Transverse colon (tissue), 4 donors: ENCODE data around the gene SOX10. TPM values are rescaled to one million over a fixed set of nuclear protein-coding genes. Genes with fewer than 3 reads are reported as not detected.

Experiments used
- DNase-seq: peaks from one replicate; pipeline ENCODE4 v3.0.0-alpha.2; 2019
- H3K27ac ChIP-seq, 4 donors: fragments of 200-600 bp; sonication (generic); 2 replicates each; pipeline ENCODE4 v1.5.1; 2016 to 2018; ENCODE audit warnings: inconsistent platforms in 4 of 4
- H3K27me3 ChIP-seq: fragments of 200-600 bp; sonication (generic); 2 replicates; pipeline ENCODE4 v1.5.1; 2017; ENCODE audit warnings: inconsistent platforms
- H3K36me3 ChIP-seq, 4 donors: fragments of 200-600 bp; sonication (generic); 2 replicates each; pipeline ENCODE4 v1.5.1; 2017 to 2019; ENCODE audit warnings: inconsistent platforms in 4 of 4
- H3K4me1 ChIP-seq, 4 donors: fragments of 200-600 bp; sonication (generic); 2 replicates each; pipeline ENCODE4 v1.5.1; 2017 to 2020; ENCODE audit warnings: inconsistent platforms in 4 of 4
- H3K4me3 ChIP-seq, 4 donors: fragments of 200-600 bp; sonication (generic); 1 replicate in 1 of 4; 2 replicates in 3 of 4; pipeline versions ENCODE4 v1.5.1 to v1.6.1; 2017 to 2019; ENCODE audit warnings: inconsistent platforms in 4 of 4
- H3K9me3 ChIP-seq, 2 donors: fragments of 200-600 bp; sonication (generic); 2 replicates each; pipeline ENCODE4 v1.5.1; 2017 to 2019; ENCODE audit warnings: inconsistent platforms in 2 of 2
- CTCF ChIP-seq, 5 experiments: fragments of 200-600 bp in 3 of 5; fragments of 450-650 bp in 2 of 5; sonication (generic) in 3 of 5; IDR thresholded peaks; 1 replicate in 2 of 5; 2 replicates in 3 of 5; pipeline ENCODE4 v1.5.1; 2016 to 2017; ENCODE audit warnings: antibody characterized with exemption in 5 of 5, inconsistent platforms in 3 of 5, mild to moderate bottlenecking in 2 of 5, moderate library complexity in 1 of 5
- EP300 ChIP-seq: sonication (generic); formaldehyde crosslinking; IDR thresholded peaks from one replicate; pipeline ENCODE4 v1.6.1; 2017; ENCODE audit warnings: antibody characterized with exemption, low read depth
- POLR2A ChIP-seq: fragments of 450-650 bp; IDR thresholded peaks from one replicate; pipeline ENCODE4 v1.6.1; 2016; ENCODE audit warnings: antibody characterized with exemption, mild to moderate bottlenecking, moderate library complexity
- POLR2AphosphoS5 ChIP-seq, 3 donors: sonication (generic); formaldehyde crosslinking; IDR thresholded peaks; one replicate each; pipeline ENCODE4 v1.6.1; 2016; ENCODE audit warnings: antibody characterized with exemption in 3 of 3
- WGBS, 2 donors: methylation state at CpG; one replicate each; pipeline ENCODE4 v1.1.5; 2018; ENCODE audit warnings: low coverage in 1 of 2; 5-methylcytosine and 5-hydroxymethylcytosine counted together
- in situ Hi-C, 4 donors: fragments of 200-750 bp; cut with MboI; loops; one replicate each; pipeline versions ENCODE4 v1.15.0 to v1.15.1; 2017; ENCODE audit warnings: low sequenced_read_pairs in 3 of 4, low pct_ligation_motif_present in 1 of 4, low pct_unique_long_range_greater_than_20kb in 1 of 4
- intact Hi-C: fragments of 100-400 bp; cut with DNase I; formaldehyde crosslinking; loops from one replicate; pipeline ENCODE4 v1.15.1; 2023; ENCODE audit warnings: low total_unique reads
- total RNA-seq, 4 donors: library from RNA; depleted of rRNA; stranded (reverse); fragments of >200 nt; gene quantifications; one replicate each; pipeline ENCODE4 v1.1.0, GENCODE V29; 2016

The SOX10 gene
- total RNA-seq, 4 donors from 2014 or later, result 1.2 to 4.9 (median 3.5) TPM

- no peak for DNase-seq
- H3K9me3 ChIP-seq, result no peaks in the 10 kb centered on the region
- H3K4me1 ChIP-seq, result peaks cover 0 to 9% (median 2%) of the 10 kb centered on the region in 4 donors
- 74% methylated on average over 6 of the region's 7 CpGs; no CpG with 5 or more reads in 1 of the 2 donors for WGBS, 2 donors
- TF ChIP-seq EP300 (no peak), POLR2AphosphoS5 (IDR thresholded peaks at IDR 0.05) (no peak), POLR2A (no peak), CTCF (IDR thresholded peaks at IDR 0.05) (no peak)
- intact Hi-C loops (no loop called here), in situ Hi-C loops (no loop called here)
- H3K36me3 ChIP-seq, result no peaks in the 10 kb centered on the region
- no peaks in the 10 kb centered on the region for H3K27me3 ChIP-seq
- peak overlapping the region in 2 of 4 donors; percentile 37 to 40 for H3K27ac ChIP-seq
- H3K4me3 ChIP-seq, result no peak overlapping the region
Measured at GRCh38 chr22:37986371-37986770, 2.0 kb upstream of the SOX10 start.

- H3K27ac ChIP-seq, result peak overlapping the region in 2 of 4 donors; percentile 37 to 40
- intact Hi-C loops (no loop called here), in situ Hi-C loops (no loop called here)
- no peaks in the 10 kb centered on the region for H3K36me3 ChIP-seq
- H3K4me1 ChIP-seq, result peaks cover 0 to 14% (median 4%) of the 10 kb centered on the region in 4 donors
- no peak for DNase-seq
- 84 to 90% methylated on average over 8 to 27 of the region's 27 CpGs for WGBS, 2 donors
- no peaks in the 10 kb centered on the region for H3K9me3 ChIP-seq
- no peak for TF ChIP-seq EP300
- H3K4me3 ChIP-seq, result no peak overlapping the region
- no peaks in the 10 kb centered on the region for H3K27me3 ChIP-seq
Measured at GRCh38 chr22:37985751-37986281, 1.5 kb upstream of the SOX10 start.

GRCh38 chr22:37985050-37985585, 763 bp upstream of the SOX10 start:
- in situ Hi-C loops, result no loop called here

GRCh38 chr22:37982938-37983859, 1.2 kb downstream of the SOX10 start:
- Histone ChIP-seq H3K27me3 (no peaks in the 10 kb centered on the region), H3K36me3 (no peaks in the 10 kb centered on the region), H3K27ac (peak overlapping the region in 2 of 4 donors; percentile 15 to 30), H3K4me1 (peaks cover 0 to 17% (median 4%) of the 10 kb centered on the region in 4 donors), H3K4me3 (peak overlapping the region in 2 of 4 donors; percentile 14 to 23), H3K9me3 (no peaks in the 10 kb centered on the region)
- no peak for DNase-seq
- in situ Hi-C loops, result no loop called here
- WGBS, 2 donors, result 44 to 87% methylated on average over 16 to 76 of the region's 84 CpGs
- intact Hi-C loops, result no loop called here
- TF ChIP-seq EP300, result no peak
- TF ChIP-seq POLR2A, result no peak
- TF ChIP-seq POLR2AphosphoS5 (IDR thresholded peaks at IDR 0.05), result no peak
- TF ChIP-seq CTCF (IDR thresholded peaks at IDR 0.05), result no peak

More at GRCh38 chr22:37985050-37985585, 763 bp upstream of the SOX10 start:
- peaks cover 0 to 17% (median 4%) of the 10 kb centered on the region in 4 donors for H3K4me1 ChIP-seq
- peak overlapping the region in 2 of 4 donors; percentile 31 to 41 for H3K27ac ChIP-seq
- H3K9me3 ChIP-seq, result no peaks in the 10 kb centered on the region
- intact Hi-C loops, result no loop called here
- WGBS, 2 donors, result 91% methylated on average over 9 of the region's 9 CpGs; no CpG with 5 or more reads in 1 of the 2 donors
- H3K4me3 ChIP-seq, result no peak overlapping the region
- no peak for DNase-seq
- TF ChIP-seq POLR2AphosphoS5 (IDR thresholded peaks at IDR 0.05), result no peak
- TF ChIP-seq EP300, result no peak
- no peak for TF ChIP-seq CTCF (IDR thresholded peaks at IDR 0.05)
- TF ChIP-seq POLR2A, result no peak
- no peaks in the 10 kb centered on the region for H3K27me3 ChIP-seq
- no peaks in the 10 kb centered on the region for H3K36me3 ChIP-seq
